Keratinocyte (primary cell): ENCODE data around the gene ZNF526. TPM values are rescaled to one million over a fixed set of nuclear protein-coding genes. Genes with fewer than 3 reads are reported as not detected.

ENCODE experiments used
- DNase-seq: peaks from one replicate; pipeline ENCODE4 v3.0.0-alpha.2; 2011; ENCODE audit warnings: low read depth, missing footprints, low spot score
- FAIRE-seq: peaks from 2 replicates; lab custom pipeline; 2011; peaks lifted over from hg19 to GRCh38; lab: Jason Lieb, UNC
- H2AFZ ChIP-seq: 2 replicates; pipeline ENCODE4 v1.6.0; 2012; ENCODE audit warnings: low read length, control low read depth, inconsistent platforms; ENCODE audit not compliant: control insufficient read depth
- H3K27ac ChIP-seq: 2 replicates; pipeline ENCODE4 v1.5.1; 2011; ENCODE audit warnings: low read length; ENCODE audit not compliant: control insufficient read depth, insufficient read depth
- H3K27me3 ChIP-seq: 3 replicates; pipeline ENCODE4 v1.6.0; 2011; ENCODE audit warnings: low read length; ENCODE audit not compliant: control insufficient read depth, insufficient read depth; ENCODE audit errors: extremely low read depth
- H3K36me3 ChIP-seq, 2 experiments: 2 replicates in 1 of 2; 3 replicates in 1 of 2; pipeline ENCODE4 v1.5.1; 2011; ENCODE audit warnings: low read length in 2 of 2, mild to moderate bottlenecking in 1 of 2; ENCODE audit not compliant: control insufficient read depth in 2 of 2, insufficient read depth in 2 of 2; ENCODE audit errors: extremely low read depth in 1 of 2
- H3K4me1 ChIP-seq: 3 replicates; pipeline ENCODE4 v1.5.1; 2011; ENCODE audit warnings: low read length; ENCODE audit not compliant: control insufficient read depth, insufficient read depth; ENCODE audit errors: extremely low read depth
- H3K4me2 ChIP-seq: 3 replicates; pipeline ENCODE4 v1.6.0; 2011; ENCODE audit warnings: low read depth, low read length; ENCODE audit not compliant: control insufficient read depth, insufficient read depth; ENCODE audit errors: extremely low read depth
- H3K4me3 ChIP-seq, 3 experiments: fragments of 200-600 bp in 1 of 3; sonication (generic) in 1 of 3; 2 replicates in 2 of 3; 3 replicates in 1 of 3; pipeline ENCODE4 v1.5.1; 2011 to 2016; ENCODE audit warnings: low read length in 3 of 3, mild to moderate bottlenecking in 3 of 3, control low read depth in 2 of 3, inconsistent platforms in 1 of 3, low read depth in 1 of 3, mixed read lengths in 1 of 3, mixed run types in 1 of 3, moderate library complexity in 1 of 3; ENCODE audit not compliant: control insufficient read depth in 2 of 3, insufficient read depth in 2 of 3; ENCODE audit errors: extremely low read depth in 1 of 3
- H3K79me2 ChIP-seq: 2 replicates; pipeline ENCODE4 v1.6.0; 2012; ENCODE audit warnings: low read length; ENCODE audit not compliant: control insufficient read depth, insufficient read depth
- H3K9ac ChIP-seq: 3 replicates; pipeline ENCODE4 v1.6.0; 2011; ENCODE audit warnings: low read length; ENCODE audit not compliant: control insufficient read depth, insufficient read depth; ENCODE audit errors: extremely low read depth
- H3K9me1 ChIP-seq: 3 replicates; pipeline ENCODE4 v1.6.0; 2011; ENCODE audit warnings: low read length; ENCODE audit not compliant: control insufficient read depth, insufficient read depth; ENCODE audit errors: extremely low read depth
- H3K9me3 ChIP-seq: 2 replicates; pipeline ENCODE4 v1.5.1; 2012; ENCODE audit warnings: low read depth, low read length; ENCODE audit not compliant: control insufficient read depth
- H4K20me1 ChIP-seq: 3 replicates; pipeline ENCODE4 v1.6.0; 2011; ENCODE audit warnings: low read length; ENCODE audit not compliant: control insufficient read depth, insufficient read depth; ENCODE audit errors: extremely low read depth
- EZH2 ChIP-seq: IDR thresholded peaks from one replicate; pipeline ENCODE4 v1.6.1; 2012; ENCODE audit warnings: inconsistent platforms, mild to moderate bottlenecking, low read length, moderate library complexity
- dilution Hi-C: fragments of 300-500 bp; cut with MboI; formaldehyde crosslinking; loops from one replicate; pipeline ENCODE4 v1.7.0; 2020; ENCODE audit warnings: low sequenced_read_pairs; ENCODE audit not compliant: extremely low pct_ligation_motif_present
- polyA plus RNA-seq, 5 experiments: library from polyadenylated mRNA; depleted of rRNA in 3 of 5; stranded (reverse) in 3 of 5; stranded (forward) in 1 of 5; unstranded in 1 of 5; fragments of >200 nt; gene quantifications; 1 replicate in 1 of 5; 2 replicates in 3 of 5; 3 replicates in 1 of 5; pipeline versions ENCODE4 v1.2.1 to v1.2.3, GENCODE V29; 2011 to 2012; ENCODE audit warnings: missing spikeins in 2 of 5, low read depth in 1 of 5, low replicate concordance in 1 of 5
- TF ChIP-seq, protein P1 (sequence below), 3 experiments: IDR thresholded peaks in 1 of 3; conservative IDR thresholded peaks in 1 of 3; optimal IDR thresholded peaks in 1 of 3; 2 replicates in 2 of 3; 3 replicates in 1 of 3; pipeline versions ENCODE3 to v1.5.1; 2011; ENCODE audit warnings: low read length in 3 of 3, mild to moderate bottlenecking in 3 of 3, moderate library complexity in 2 of 3, control low read depth in 1 of 3, inconsistent platforms in 1 of 3; ENCODE audit not compliant: insufficient read depth in 2 of 3; ENCODE audit errors: extremely low read depth in 1 of 3

The ZNF526 gene
- polyA plus RNA-seq, 1 donor (not counting 4 experiments of a cell fraction or from before 2014, with no cell fraction given) = 5.4 TPM

DNA sequence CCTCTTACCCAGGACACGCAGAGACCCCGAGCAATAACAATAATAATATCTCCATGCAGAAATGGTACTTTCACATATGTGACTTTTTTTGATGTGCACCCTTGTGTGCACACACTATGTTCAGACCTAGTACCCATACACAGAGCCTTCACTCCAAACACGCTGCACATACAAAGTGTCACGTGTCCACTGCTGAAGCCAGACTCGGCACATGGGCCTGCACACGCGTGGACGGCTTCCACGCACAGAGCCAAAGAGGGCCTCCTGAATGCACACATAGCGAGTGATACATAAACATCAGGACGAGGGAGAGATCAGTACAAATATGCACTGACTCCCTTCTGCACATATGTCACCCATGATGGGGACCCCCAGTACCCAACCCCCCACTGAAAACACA is 45.9 kb upstream of the ZNF526 start:
- H4K20me1 ChIP-seq = no peaks in the 10 kb centered on the region
- peaks cover 40% of the 10 kb centered on the region for H3K27me3 ChIP-seq
- dilution Hi-C loops = no loop called here
- no peak overlapping the region for H3K9ac ChIP-seq
- no peaks in the 10 kb centered on the region for H3K9me1 ChIP-seq
- DNase-seq (no peak), FAIRE-seq (no peak)
- H2AFZ ChIP-seq = no peak overlapping the region
- no peaks in the 10 kb centered on the region for H3K9me3 ChIP-seq
- no peak overlapping the region for H3K4me3 ChIP-seq
- H3K36me3 ChIP-seq = no peaks in the 10 kb centered on the region
- no peaks in the 10 kb centered on the region for H3K79me2 ChIP-seq
- peaks cover 11% of the 10 kb centered on the region for H3K4me1 ChIP-seq
- TF ChIP-seq, protein P1, sequence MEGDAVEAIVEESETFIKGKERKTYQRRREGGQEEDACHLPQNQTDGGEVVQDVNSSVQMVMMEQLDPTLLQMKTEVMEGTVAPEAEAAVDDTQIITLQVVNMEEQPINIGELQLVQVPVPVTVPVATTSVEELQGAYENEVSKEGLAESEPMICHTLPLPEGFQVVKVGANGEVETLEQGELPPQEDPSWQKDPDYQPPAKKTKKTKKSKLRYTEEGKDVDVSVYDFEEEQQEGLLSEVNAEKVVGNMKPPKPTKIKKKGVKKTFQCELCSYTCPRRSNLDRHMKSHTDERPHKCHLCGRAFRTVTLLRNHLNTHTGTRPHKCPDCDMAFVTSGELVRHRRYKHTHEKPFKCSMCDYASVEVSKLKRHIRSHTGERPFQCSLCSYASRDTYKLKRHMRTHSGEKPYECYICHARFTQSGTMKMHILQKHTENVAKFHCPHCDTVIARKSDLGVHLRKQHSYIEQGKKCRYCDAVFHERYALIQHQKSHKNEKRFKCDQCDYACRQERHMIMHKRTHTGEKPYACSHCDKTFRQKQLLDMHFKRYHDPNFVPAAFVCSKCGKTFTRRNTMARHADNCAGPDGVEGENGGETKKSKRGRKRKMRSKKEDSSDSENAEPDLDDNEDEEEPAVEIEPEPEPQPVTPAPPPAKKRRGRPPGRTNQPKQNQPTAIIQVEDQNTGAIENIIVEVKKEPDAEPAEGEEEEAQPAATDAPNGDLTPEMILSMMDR (optimal IDR thresholded peaks at IDR 0.05 in 1 of 3, IDR thresholded peaks at IDR 0.05 in 1 of 3, conservative IDR thresholded peaks at IDR 0.05 in 1 of 3; ENCODE audit: extremely low read depth in 1 of 3, insufficient read depth in 2 of 3, low read length in 3 of 3) = no peak
- TF ChIP-seq EZH2 = no peak
- no peak overlapping the region for H3K27ac ChIP-seq
- no peak overlapping the region for H3K4me2 ChIP-seq

DNA sequence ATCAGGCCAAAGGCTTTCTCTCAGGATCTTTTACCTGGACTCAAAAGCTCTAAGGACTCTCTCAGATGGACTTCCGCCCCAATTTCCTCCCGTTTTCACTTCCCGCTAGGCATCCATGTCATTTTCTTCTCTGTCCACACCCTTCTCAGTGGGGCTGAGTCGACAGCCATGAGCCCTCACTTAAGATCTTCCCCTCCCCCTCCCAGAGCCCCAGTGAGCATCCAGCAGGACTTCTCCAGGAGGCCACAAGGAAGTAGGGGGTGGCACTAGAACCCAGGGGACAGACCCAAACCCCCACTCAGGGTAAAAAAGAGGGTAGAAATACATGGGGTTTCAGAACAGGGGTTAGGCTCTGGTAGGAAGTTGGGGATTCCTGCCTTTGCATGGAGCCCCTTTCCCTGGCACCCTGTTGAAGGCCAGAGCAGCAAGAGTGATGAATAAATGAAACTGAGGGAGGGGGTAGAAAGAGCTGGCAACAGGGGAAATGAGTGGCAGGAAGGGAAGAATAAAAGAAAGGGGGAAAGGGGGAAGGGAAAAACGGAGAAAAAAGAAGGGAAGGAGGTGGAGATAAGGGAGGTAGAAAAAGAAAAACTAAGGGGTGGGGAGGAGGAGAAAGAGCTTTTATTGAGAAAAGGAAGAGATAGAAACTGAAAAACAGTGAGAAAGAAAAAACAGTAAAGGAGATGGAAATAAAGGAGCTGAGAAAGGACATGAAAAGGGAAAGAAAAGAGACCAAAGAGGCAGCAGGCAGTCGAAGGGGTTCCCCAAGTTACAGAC is 45.0 kb upstream of the ZNF526 start:
- no peak overlapping the region for H3K9ac ChIP-seq
- no peak overlapping the region for H3K4me3 ChIP-seq
- H3K9me1 ChIP-seq = no peaks in the 10 kb centered on the region
- TF ChIP-seq EZH2 = no peak
- H3K27me3 ChIP-seq = peaks cover 49% of the 10 kb centered on the region
- no peaks in the 10 kb centered on the region for H3K36me3 ChIP-seq
- dilution Hi-C loops = no loop called here
- H3K27ac ChIP-seq = no peak overlapping the region
- no peaks in the 10 kb centered on the region for H3K79me2 ChIP-seq
- no peak for DNase-seq
- H4K20me1 ChIP-seq = no peaks in the 10 kb centered on the region
- no peak for FAIRE-seq
- peaks cover 11% of the 10 kb centered on the region for H3K4me1 ChIP-seq
- no peaks in the 10 kb centered on the region for H3K9me3 ChIP-seq
- peak overlapping the region; percentile 88 for H3K4me2 ChIP-seq
- H2AFZ ChIP-seq = no peak overlapping the region
